HG02571 (cell line): ENCODE results near the gene EPHB6.

ENCODE experiments used
- ATAC-seq: cut with Tn5 transposase; IDR thresholded peaks from one replicate; pipeline ENCODE4 v1.9.1; 2021; ENCODE audit warnings: mild to moderate bottlenecking, moderate library complexity; ENCODE audit not compliant: unreplicated experiment

Gene EPHB6

GRCh38 chr7:142918901-142919300, 64.0 kb downstream of the EPHB6 start:
- no peak for ATAC-seq

GRCh38 chr7:142919656-142920055, 64.8 kb downstream of the EPHB6 start:
- ATAC-seq: no peak
